Measurements from ENCODE around the gene CCDC47.
A peak's percentile ranks its signal among the peaks of the same experiment; 100 is the strongest.

CCDC47 gene

GRCh38 chr17:63702721-63703015 is 70.7 kb downstream of the CCDC47 start:
- H3K27ac ChIP-seq (ENCODE audit: low read depth, low read length): peak overlapping the region; percentile 98
- peak overlapping the region; percentile 93 for H3K4me2 ChIP-seq (ENCODE audit: low read depth, low read length, poor library complexity, severe bottlenecking)
- H3K4me3 ChIP-seq (ENCODE audit: insufficient read depth, low read length, poor library complexity, severe bottlenecking): peak overlapping the region; percentile 42
- peaks cover 12% of the 10 kb centered on the region for H3K79me2 ChIP-seq (ENCODE audit: insufficient read depth, low read length)
- H3F3A ChIP-seq (ENCODE audit: insufficient read depth): peaks cover 26% of the 10 kb centered on the region
- H2AFZ ChIP-seq (ENCODE audit: low read depth, low read length, severe bottlenecking): no peak overlapping the region
- H3K36me3 ChIP-seq (ENCODE audit: low read length): no peaks in the 10 kb centered on the region; the same call in 1 of the 2 replicates
- no peaks in the 10 kb centered on the region for H3K9me2 ChIP-seq (replicated peaks; ENCODE audit: insufficient read depth, low read length)
- peak overlapping the region; percentile 99 for H3K9ac ChIP-seq (ENCODE audit: low read length)
- no peaks in the 10 kb centered on the region for H3K9me3 ChIP-seq (ENCODE audit: insufficient read depth, low read length)
- no peaks in the 10 kb centered on the region for H3K27me3 ChIP-seq (ENCODE audit: low read length)
- TF ChIP-seq EZH2phosphoT487 (conservative IDR thresholded peaks at IDR 0.05; ENCODE audit: low read length): no peak
- TF ChIP-seq CTCF (IDR thresholded peaks at IDR 0.05; ENCODE audit: insufficient read depth, low read length, poor library complexity, severe bottlenecking): no peak
- no peaks in the 10 kb centered on the region for H4K20me1 ChIP-seq (ENCODE audit: low read depth, low read length)

GRCh38 chr17:63701868-63702720 is 71.3 kb downstream of the CCDC47 start:
- H3K27ac ChIP-seq (ENCODE audit: low read depth, low read length): peak overlapping the region; percentile 98
- peak overlapping the region; percentile 99 for H3K9ac ChIP-seq (ENCODE audit: low read length)
- H4K20me1 ChIP-seq (ENCODE audit: low read depth, low read length): no peaks in the 10 kb centered on the region
- peaks cover 12% of the 10 kb centered on the region for H3K79me2 ChIP-seq (ENCODE audit: insufficient read depth, low read length)
- H3K4me3 ChIP-seq (ENCODE audit: insufficient read depth, low read length, poor library complexity, severe bottlenecking): peak overlapping the region; percentile 45
- H3K9me2 ChIP-seq (replicated peaks; ENCODE audit: insufficient read depth, low read length): no peaks in the 10 kb centered on the region
- no peaks in the 10 kb centered on the region for H3K27me3 ChIP-seq (ENCODE audit: low read length)
- TF ChIP-seq CTCF (IDR thresholded peaks at IDR 0.05; ENCODE audit: insufficient read depth, low read length, poor library complexity, severe bottlenecking): no peak
- TF ChIP-seq EZH2phosphoT487 (conservative IDR thresholded peaks at IDR 0.05; ENCODE audit: low read length): no peak
- peak overlapping the region; percentile 93 for H3K4me2 ChIP-seq (ENCODE audit: low read depth, low read length, poor library complexity, severe bottlenecking)
- no peaks in the 10 kb centered on the region; the same call in 1 of the 2 replicates for H3K36me3 ChIP-seq (ENCODE audit: low read length)
- H2AFZ ChIP-seq (ENCODE audit: low read depth, low read length, severe bottlenecking): no peak overlapping the region
- H3F3A ChIP-seq (ENCODE audit: insufficient read depth): peaks cover 32% of the 10 kb centered on the region
- no peaks in the 10 kb centered on the region for H3K9me3 ChIP-seq (ENCODE audit: insufficient read depth, low read length)

GRCh38 chr17:63701456-63701820 is 72.0 kb downstream of the CCDC47 start:
- TF ChIP-seq EZH2phosphoT487 (conservative IDR thresholded peaks at IDR 0.05; ENCODE audit: low read length): no peak
- no peak for TF ChIP-seq CTCF (IDR thresholded peaks at IDR 0.05; ENCODE audit: insufficient read depth, low read length, poor library complexity, severe bottlenecking)
- H2AFZ ChIP-seq (ENCODE audit: low read depth, low read length, severe bottlenecking): no peak overlapping the region
- H3K4me2 ChIP-seq (ENCODE audit: low read depth, low read length, poor library complexity, severe bottlenecking): peak overlapping the region; percentile 93
- no peaks in the 10 kb centered on the region for H3K9me2 ChIP-seq (replicated peaks; ENCODE audit: insufficient read depth, low read length)
- H3K27me3 ChIP-seq (ENCODE audit: low read length): no peaks in the 10 kb centered on the region
- no peaks in the 10 kb centered on the region for H3K9me3 ChIP-seq (ENCODE audit: insufficient read depth, low read length)
- H3F3A ChIP-seq (ENCODE audit: insufficient read depth): peaks cover 39% of the 10 kb centered on the region
- peak overlapping the region; percentile 45 for H3K4me3 ChIP-seq (ENCODE audit: insufficient read depth, low read length, poor library complexity, severe bottlenecking)
- H3K36me3 ChIP-seq (ENCODE audit: low read length): no peaks in the 10 kb centered on the region; the same call in 1 of the 2 replicates
- peaks cover 12% of the 10 kb centered on the region for H3K79me2 ChIP-seq (ENCODE audit: insufficient read depth, low read length)
- no peaks in the 10 kb centered on the region for H4K20me1 ChIP-seq (ENCODE audit: low read depth, low read length)
- H3K9ac ChIP-seq (ENCODE audit: low read length): peak overlapping the region; percentile 99
- peak overlapping the region; percentile 98 for H3K27ac ChIP-seq (ENCODE audit: low read depth, low read length)
